HG02798 (cell line): ENCODE data around the gene AAGAB.
A peak's percentile ranks its signal among the peaks of the same experiment; 100 is the strongest.
"Not testable (repeated sequence)": the region's sequence is repeated elsewhere in the genome, so short reads cannot be mapped to it uniquely, and the experiment has no call there.

Source experiments
- ATAC-seq: cut with Tn5 transposase; IDR thresholded peaks from one replicate; pipeline ENCODE4 v1.9.1; 2021; ENCODE audit warnings: mild to moderate bottlenecking; ENCODE audit not compliant: unreplicated experiment, poor library complexity

AAGAB gene

GRCh38 chr15:67254238-67255175, at the start of gene AAGAB, which contains the start of gene IQCH:
Gene AAGAB (minus strand): TSS chr15:67254661. CDS start chr15:67254631, 30 bp downstream.
Gene IQCH (plus strand): TSS chr15:67254786. CDS start chr15:67254897, 111 bp downstream.
- peak; percentile 98 for ATAC-seq

GRCh38 chr15:67303490-67304363, 49.3 kb upstream of the AAGAB start:
- ATAC-seq = no peak

- no peak for ATAC-seq
Measured at GRCh38 chr15:67300266-67301025, 46.0 kb upstream of the AAGAB start.

- no peak for ATAC-seq
Measured at GRCh38 chr15:67296684-67297083, 42.2 kb upstream of the AAGAB start.

GRCh38 chr15:67296188-67296587, 41.7 kb upstream of the AAGAB start:
- ATAC-seq = no peak

GRCh38 chr15:67290319-67290718, 35.9 kb upstream of the AAGAB start:
- ATAC-seq = no peak

- ATAC-seq = not testable (repeated sequence)
Measured at GRCh38 chr15:67286400-67286799, 31.9 kb upstream of the AAGAB start.

- ATAC-seq = not testable (repeated sequence)
Measured at GRCh38 chr15:67285625-67286024, 31.2 kb upstream of the AAGAB start.

GRCh38 chr15:67281714-67282113, 27.3 kb upstream of the AAGAB start:
- ATAC-seq = no peak

- no peak for ATAC-seq
Measured at GRCh38 chr15:67280217-67280616, 25.8 kb upstream of the AAGAB start.

- no peak for ATAC-seq
Measured at GRCh38 chr15:67276666-67277065, 22.2 kb upstream of the AAGAB start.

- ATAC-seq = no peak
Measured at GRCh38 chr15:67274236-67274635, 19.8 kb upstream of the AAGAB start.

GRCh38 chr15:67267951-67268941, 13.8 kb upstream of the AAGAB start:
- ATAC-seq = no peak

- ATAC-seq = no peak
Measured at GRCh38 chr15:67267440-67267839, 13.0 kb upstream of the AAGAB start.

GRCh38 chr15:67266870-67267269, 12.4 kb upstream of the AAGAB start:
- no peak for ATAC-seq

- no peak for ATAC-seq
Measured at GRCh38 chr15:67259806-67260205, 5.3 kb upstream of the AAGAB start.

GRCh38 chr15:67259379-67259778, 4.9 kb upstream of the AAGAB start:
- ATAC-seq = no peak

- not testable (repeated sequence) for ATAC-seq
Measured at GRCh38 chr15:67258412-67258811, 4.0 kb upstream of the AAGAB start.

GRCh38 chr15:67256051-67256450, 1.6 kb upstream of the AAGAB start:
- ATAC-seq = no peak
